GM12873 (cell line): ENCODE data around the gene RAB20.

ENCODE experiments used
- TF ChIP-seq, protein P1 (sequence below): IDR thresholded peaks from 2 replicates; pipeline ENCODE4 v1.5.1; 2012; ENCODE audit warnings: low read depth, mild to moderate bottlenecking, moderate library complexity, low read length, control low read depth; ENCODE audit not compliant: insufficient read depth; ENCODE audit errors: missing control alignments

The RAB20 gene

DNA sequence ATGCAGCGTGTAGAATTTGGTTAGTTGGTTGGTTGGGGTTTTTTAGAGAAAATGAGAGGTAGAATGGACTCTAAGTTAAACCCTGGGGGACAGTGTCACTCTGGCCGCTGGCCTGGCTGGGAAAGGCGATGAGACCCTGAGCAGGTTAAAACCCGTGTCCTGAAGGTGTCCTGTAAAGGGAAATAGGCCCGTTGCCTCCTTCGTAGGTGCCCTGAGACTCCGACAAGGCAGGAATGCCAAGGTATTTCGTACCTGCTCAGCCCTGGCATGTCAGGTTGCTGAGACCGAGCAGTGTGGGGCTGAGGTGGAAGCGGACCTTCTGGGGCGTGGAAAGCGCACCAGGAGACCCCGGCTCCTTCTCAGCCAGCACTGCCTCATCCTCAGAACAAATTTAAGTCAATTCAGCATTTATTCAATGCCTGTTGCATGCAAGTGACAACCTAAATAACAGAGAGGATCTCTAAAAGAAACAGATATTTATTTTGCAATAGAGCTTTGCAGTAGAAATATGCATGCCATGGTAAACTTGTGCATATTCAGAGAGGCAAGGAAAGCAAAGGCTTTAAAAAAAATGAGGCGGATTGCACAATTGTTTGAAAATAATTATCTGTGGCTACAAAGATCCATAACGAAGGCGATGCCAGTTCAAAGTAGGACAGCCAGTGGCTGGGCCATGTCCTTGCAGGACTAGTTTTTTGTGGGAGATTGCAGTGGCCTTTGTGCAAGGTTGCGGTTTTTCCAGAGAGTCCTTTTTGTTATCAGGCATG lies 1.4 kb upstream of the RAB20 start:
- TF ChIP-seq, protein P1, sequence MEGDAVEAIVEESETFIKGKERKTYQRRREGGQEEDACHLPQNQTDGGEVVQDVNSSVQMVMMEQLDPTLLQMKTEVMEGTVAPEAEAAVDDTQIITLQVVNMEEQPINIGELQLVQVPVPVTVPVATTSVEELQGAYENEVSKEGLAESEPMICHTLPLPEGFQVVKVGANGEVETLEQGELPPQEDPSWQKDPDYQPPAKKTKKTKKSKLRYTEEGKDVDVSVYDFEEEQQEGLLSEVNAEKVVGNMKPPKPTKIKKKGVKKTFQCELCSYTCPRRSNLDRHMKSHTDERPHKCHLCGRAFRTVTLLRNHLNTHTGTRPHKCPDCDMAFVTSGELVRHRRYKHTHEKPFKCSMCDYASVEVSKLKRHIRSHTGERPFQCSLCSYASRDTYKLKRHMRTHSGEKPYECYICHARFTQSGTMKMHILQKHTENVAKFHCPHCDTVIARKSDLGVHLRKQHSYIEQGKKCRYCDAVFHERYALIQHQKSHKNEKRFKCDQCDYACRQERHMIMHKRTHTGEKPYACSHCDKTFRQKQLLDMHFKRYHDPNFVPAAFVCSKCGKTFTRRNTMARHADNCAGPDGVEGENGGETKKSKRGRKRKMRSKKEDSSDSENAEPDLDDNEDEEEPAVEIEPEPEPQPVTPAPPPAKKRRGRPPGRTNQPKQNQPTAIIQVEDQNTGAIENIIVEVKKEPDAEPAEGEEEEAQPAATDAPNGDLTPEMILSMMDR = no peak

DNA sequence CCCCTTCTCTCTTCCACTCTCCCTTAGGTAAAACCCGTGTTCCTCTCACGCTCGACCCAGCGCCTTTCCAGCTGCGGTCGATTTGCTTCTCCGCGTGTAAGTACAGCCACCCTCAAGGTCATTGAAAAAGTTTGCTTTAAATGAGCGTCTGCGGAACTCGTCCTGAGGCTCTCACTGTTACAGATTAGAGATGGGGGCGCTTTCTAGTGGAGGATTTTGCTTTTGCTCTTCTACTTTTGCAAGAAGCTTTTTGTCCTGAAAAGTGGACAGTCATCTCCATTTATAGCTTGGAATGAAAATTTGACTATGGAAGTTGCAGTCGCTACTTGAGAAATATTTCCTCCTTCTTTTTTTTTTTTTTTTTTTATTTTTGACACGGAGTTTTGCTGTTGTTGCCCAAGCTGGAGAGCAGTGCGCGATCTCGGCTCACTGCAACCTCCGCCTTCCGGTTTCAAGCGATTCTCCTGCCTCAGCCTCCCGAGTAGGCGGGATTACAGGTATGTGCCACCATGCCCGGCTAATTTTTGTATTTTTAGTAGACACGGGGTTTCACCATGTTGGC lies 595 bp upstream of the RAB20 start:
- TF ChIP-seq, protein P1 = no peak

DNA sequence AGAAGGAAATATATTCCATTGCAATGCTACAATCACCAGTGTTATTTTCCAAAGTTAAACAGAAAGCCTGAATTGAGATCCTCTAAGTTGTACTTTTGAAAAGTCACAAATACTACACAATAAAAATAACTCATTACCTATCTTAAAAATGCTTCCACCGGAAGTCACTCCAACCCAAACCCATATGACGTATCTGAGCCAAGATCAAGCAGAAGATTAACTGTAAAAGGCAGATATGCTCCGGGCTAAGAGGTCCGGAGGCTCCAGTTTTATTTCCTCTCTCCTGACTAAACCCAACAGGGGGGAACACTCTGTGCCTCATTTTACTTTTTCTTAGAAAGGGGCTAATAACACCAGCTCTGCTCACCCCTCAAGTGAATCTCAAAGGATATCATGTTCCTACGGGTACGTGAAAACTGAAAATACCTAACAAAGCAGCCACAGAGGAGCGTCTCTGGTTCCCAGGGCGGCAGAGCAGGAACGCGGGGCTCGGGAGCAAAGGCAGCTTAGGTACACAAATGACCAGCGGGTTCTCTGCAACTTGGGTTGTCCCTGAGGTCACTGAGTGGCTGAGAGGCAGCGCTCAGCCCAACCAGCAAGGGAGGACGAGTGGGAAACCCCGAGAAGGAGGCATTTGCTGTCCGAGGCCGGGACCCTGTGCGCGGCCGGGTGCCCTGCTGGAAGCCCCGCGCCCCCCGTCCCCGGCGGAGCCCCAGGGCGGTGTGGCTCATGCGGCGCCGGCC lies 750 bp downstream of the RAB20 start:
- TF ChIP-seq, protein P1 = no peak

DNA sequence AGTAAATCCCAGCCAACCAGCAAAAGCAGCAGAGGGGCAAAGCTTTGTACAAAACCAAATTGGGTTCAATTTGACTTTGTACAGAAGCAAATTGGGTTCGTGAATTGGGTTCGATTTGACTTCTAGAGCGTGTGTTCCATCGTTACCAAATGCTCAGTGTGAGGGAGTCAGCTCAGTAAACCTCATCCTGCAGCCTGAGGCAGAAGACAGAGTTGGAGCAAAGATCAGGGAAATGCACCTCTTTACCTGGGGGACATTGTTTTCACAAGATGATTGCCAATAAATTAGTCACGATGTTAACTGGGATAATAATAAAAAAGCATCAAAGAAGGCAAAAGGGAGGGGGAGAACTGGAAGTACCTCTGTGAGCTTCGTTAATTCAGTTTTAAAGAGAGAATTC lies 1.5 kb downstream of the RAB20 start:
- TF ChIP-seq, protein P1 = no peak

DNA sequence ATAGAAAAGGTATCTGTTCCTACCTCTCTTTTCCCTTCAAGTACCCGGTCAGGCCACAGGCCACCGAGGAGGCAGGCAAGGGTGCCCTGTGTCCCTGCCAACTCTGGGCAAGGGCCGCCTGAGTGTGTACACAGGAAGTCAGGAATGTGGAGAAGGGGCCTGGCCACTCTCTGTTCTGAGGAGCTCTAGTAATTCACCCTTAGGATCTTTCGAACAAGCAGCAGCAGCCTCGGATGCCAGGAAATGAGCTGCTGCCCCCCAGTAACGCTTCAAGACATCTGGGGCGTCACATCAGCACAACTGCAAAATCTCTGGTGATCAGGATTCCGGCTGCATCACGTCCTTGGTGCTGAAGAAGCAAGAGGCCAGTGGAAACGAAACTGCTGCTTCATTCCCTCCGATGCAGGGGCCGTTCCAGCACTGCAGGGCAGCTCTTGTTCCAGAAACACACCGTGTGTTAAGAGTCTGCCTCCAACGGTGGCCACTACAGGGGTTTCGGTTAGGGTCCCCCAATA lies 2.0 kb downstream of the RAB20 start:
- TF ChIP-seq, protein P1 = no peak

DNA sequence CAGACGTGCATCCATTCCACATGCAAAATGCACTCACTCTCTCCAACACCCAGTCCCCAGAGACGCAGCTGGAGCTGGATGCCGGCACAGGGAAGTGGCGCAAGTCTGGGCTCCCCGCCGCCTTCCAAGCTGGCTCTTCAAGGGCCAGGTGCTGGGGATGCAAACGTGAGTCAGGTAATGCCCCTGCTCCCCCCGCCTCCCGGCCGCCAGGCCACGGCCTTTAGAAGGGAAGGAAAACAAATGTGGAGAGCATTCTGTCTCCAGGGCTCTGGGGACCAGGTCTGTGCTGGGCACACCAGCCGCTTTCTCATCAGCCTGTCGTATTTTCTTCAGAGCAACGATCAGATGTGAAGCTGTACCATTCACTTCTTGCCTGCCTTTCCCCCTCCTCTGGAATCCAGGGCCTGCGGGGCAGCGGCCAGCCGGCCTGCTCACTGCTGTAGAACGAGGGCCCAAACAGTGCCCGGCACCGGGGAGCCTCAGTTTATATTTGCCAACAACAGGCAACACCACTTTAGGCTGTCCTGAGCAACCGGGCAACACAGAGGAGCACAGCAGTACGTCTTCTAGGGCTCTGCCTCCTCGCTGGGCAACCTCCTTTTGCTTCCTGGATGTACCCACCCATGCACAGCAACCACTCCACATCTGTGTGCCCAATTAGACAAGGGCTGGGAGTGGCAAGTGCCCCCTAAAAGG lies 3.8 kb downstream of the RAB20 start:
- TF ChIP-seq, protein P1 = no peak
